ENCODE results near the gene DUSP12.
A peak's percentile ranks its signal among the peaks of the same experiment; 100 is the strongest.

- TF ChIP-seq CTCF (IDR thresholded peaks at IDR 0.05), result peak in 3 of 6 experiments; percentile 5 to 8 (median 7)
- TF ChIP-seq POLR2A (IDR thresholded peaks at IDR 0.05), result peak; percentile 10 to 70
These were observed at the start of gene DUSP12 for GRCh38 chr1:161749509-161750407.

Measured in adrenal gland (tissue), 5 donors.